PC-3 (cell line): ENCODE results near the gene NRXN2. TPM values are rescaled to one million over a fixed set of nuclear protein-coding genes. Genes with fewer than 3 reads are reported as not detected.
A peak's percentile ranks its signal among the peaks of the same experiment; 100 is the strongest.

Source experiments
- ATAC-seq: fragments of 200-7000 bp; cut with Tn5 transposase; 2 replicates; pipeline ENCODE4 v1.9.1; 2020; ENCODE audit warnings: mild to moderate bottlenecking, moderate library complexity
- BruUV-seq: library from RNA; stranded (reverse); fragments of 400-500 nt; replicated peaks from 2 replicates; lab custom pipeline; 2021; lab: Mats Ljungman, UMichigan
- CTCF ChIA-PET: fragments of 300-600 bp; sonication (Branson Sonifier 250); formaldehyde crosslinking; loops from one replicate; lab custom pipeline; 2022; ENCODE audit warnings: antibody characterized with exemption; lab: Charles Lee
- POLR2A ChIA-PET: fragments of 300-600 bp; sonication (Branson Sonifier 250); formaldehyde crosslinking; loops from one replicate; lab custom pipeline; 2022; ENCODE audit warnings: antibody characterized with exemption; ENCODE audit not compliant: unreplicated experiment; lab: Charles Lee
- DNase-seq: peaks from one replicate; pipeline ENCODE4 v3.0.0-alpha.2; 2015
- H2AFZ ChIP-seq: fragments of 300-600 bp; sonication (generic); 2 replicates; pipeline ENCODE4 v1.6.0; 2016; ENCODE audit warnings: antibody characterized with exemption, low read length
- H3F3A ChIP-seq: fragments of 300-600 bp; sonication (generic); one replicate; pipeline ENCODE4 v1.6.0; 2017; ENCODE audit warnings: antibody characterized with exemption, low read length, control low read depth, mild to moderate bottlenecking; ENCODE audit not compliant: unreplicated experiment
- H3K27ac ChIP-seq: fragments of 300-600 bp; sonication (generic); 2 replicates; pipeline ENCODE4 v1.5.1; 2016; ENCODE audit warnings: mild to moderate bottlenecking, low read length
- H3K27me3 ChIP-seq: fragments of 300-600 bp; sonication (generic); 2 replicates; pipeline ENCODE4 v1.6.1; 2016; ENCODE audit warnings: low read length, mixed read lengths
- H3K36me3 ChIP-seq: fragments of 300-600 bp; sonication (generic); 2 replicates; pipeline ENCODE4 v1.6.1; 2016; ENCODE audit warnings: low read depth, mixed run types, low read length, mixed read lengths
- H3K4me1 ChIP-seq: fragments of 300-600 bp; sonication (generic); 2 replicates; pipeline ENCODE4 v1.5.1; 2016; ENCODE audit warnings: low read length; ENCODE audit not compliant: insufficient read depth
- H3K4me2 ChIP-seq: fragments of 300-600 bp; sonication (generic); 2 replicates; pipeline ENCODE4 v1.6.0; 2016; ENCODE audit warnings: low read length
- H3K4me3 ChIP-seq: fragments of 300-600 bp; sonication (generic); 2 replicates; pipeline ENCODE4 v1.5.1; 2016; ENCODE audit warnings: mild to moderate bottlenecking, low read length, mixed read lengths
- H3K79me2 ChIP-seq: fragments of 300-600 bp; sonication (generic); 2 replicates; pipeline ENCODE4 v1.6.1; 2017; ENCODE audit warnings: low read length, mixed read lengths
- H3K9ac ChIP-seq: fragments of 300-600 bp; sonication (generic); 2 replicates; pipeline ENCODE4 v1.6.0; 2016; ENCODE audit warnings: mild to moderate bottlenecking, low read length
- H3K9me2 ChIP-seq: fragments of 300-600 bp; sonication (generic); replicated peaks from 2 replicates; pipeline ENCODE4 v1.6.1; 2016; ENCODE audit warnings: mixed run types, low read length, mixed read lengths
- H3K9me3 ChIP-seq: fragments of 300-600 bp; sonication (generic); 2 replicates; pipeline ENCODE4 v1.6.1; 2016; ENCODE audit warnings: low read length, mixed read lengths
- H4K20me1 ChIP-seq: fragments of 300-600 bp; sonication (generic); 2 replicates; pipeline ENCODE4 v1.6.1; 2016; ENCODE audit warnings: low read length, mixed read lengths
- CTCF ChIP-seq: fragments of 300-600 bp; sonication (generic); conservative IDR thresholded peaks from 2 replicates; pipeline ENCODE4 v1.5.1; 2017; ENCODE audit warnings: antibody characterized with exemption, low read depth, mild to moderate bottlenecking, low read length
- EZH2 ChIP-seq: fragments of 300-600 bp; sonication (generic); IDR thresholded peaks from one replicate; pipeline ENCODE4 v1.6.1; 2017; ENCODE audit warnings: antibody characterized with exemption, mild to moderate bottlenecking, low read length; ENCODE audit not compliant: unreplicated experiment
- EZH2phosphoT487 ChIP-seq: fragments of 300-600 bp; sonication (generic); IDR thresholded peaks from 2 replicates; pipeline ENCODE4 v1.6.1; 2018; ENCODE audit warnings: mild to moderate bottlenecking, antibody characterized with exemption, low read length, borderline replicate concordance
- intact Hi-C: fragments of 100-400 bp; cut with micrococcal nuclease; formaldehyde crosslinking; loops from 2 replicates; pipeline ENCODE4 v1.9.0; 2023
- total RNA-seq: library from RNA; depleted of rRNA; stranded (reverse); fragments of >200 nt; gene quantifications from 2 replicates; pipeline ENCODE4 v1.2.3, GENCODE V29; 2014

NRXN2 gene
- total RNA-seq, 1 experiment from 2014 or later: not detected

GRCh38 chr11:64649291-64649697 is 73.7 kb downstream of the NRXN2 start:
- Histone ChIP-seq H3K27me3 (peaks cover 13% of the 10 kb centered on the region), H3F3A (no peaks in the 10 kb centered on the region), H3K9me3 (no peaks in the 10 kb centered on the region), H3K79me2 (no peaks in the 10 kb centered on the region), H3K4me1 (no peaks in the 10 kb centered on the region), H2AFZ (no peak overlapping the region), H3K4me2 (no peak overlapping the region), H3K36me3 (no peaks in the 10 kb centered on the region), H3K9me2 (no peaks in the 10 kb centered on the region), H3K9ac (no peak overlapping the region), H3K4me3 (no peak overlapping the region), H3K27ac (no peak overlapping the region), H4K20me1 (0 out of 2 replicates have a peak, but pooled peaks cover 2% of the 10 kb centered on the region)
- BruUV-seq: no TSS peak
- TF ChIP-seq EZH2: no peak
- peak; percentile 84 for TF ChIP-seq CTCF
- intact Hi-C loops: no loop called here
- CTCF ChIA-PET: interaction anchor here (0.6 to 1.0 kb wide), 4 partner anchors 95 to 423 kb away, joined by 3 to 6 read pairs (median 3); no protein-coding TSS in a partner anchor
- peak; percentile 30 for DNase-seq
- ATAC-seq: no peak
- POLR2A ChIA-PET: no interaction called here

GRCh38 chr11:64648551-64648950 is 74.4 kb downstream of the NRXN2 start:
- H2AFZ ChIP-seq: no peak overlapping the region
- no peak overlapping the region for H3K4me3 ChIP-seq
- no peaks in the 10 kb centered on the region for H3K79me2 ChIP-seq
- DNase-seq (no peak), ATAC-seq (no peak)
- H3K4me2 ChIP-seq: no peak overlapping the region
- no TSS peak for BruUV-seq
- no peaks in the 10 kb centered on the region for H3F3A ChIP-seq
- H3K36me3 ChIP-seq: no peaks in the 10 kb centered on the region
- intact Hi-C loops: no loop called here
- no peaks in the 10 kb centered on the region for H3K4me1 ChIP-seq
- CTCF ChIA-PET: interaction anchor here (0.6 kb wide), 1 partner anchor 198 kb away, joined by 3 read pairs; no protein-coding TSS in a partner anchor
- H4K20me1 ChIP-seq: 0 out of 2 replicates have a peak, but pooled peaks cover 3% of the 10 kb centered on the region
- H3K27ac ChIP-seq: no peak overlapping the region
- H3K27me3 ChIP-seq: peaks cover 20% of the 10 kb centered on the region
- POLR2A ChIA-PET: no interaction called here
- H3K9me3 ChIP-seq: no peaks in the 10 kb centered on the region
- no peaks in the 10 kb centered on the region for H3K9me2 ChIP-seq
- TF ChIP-seq EZH2: no peak
- no peak for TF ChIP-seq EZH2phosphoT487
- no peak for TF ChIP-seq CTCF
- no peak overlapping the region for H3K9ac ChIP-seq

GRCh38 chr11:64647019-64647779 is 75.8 kb downstream of the NRXN2 start:
- ATAC-seq: no peak
- Histone ChIP-seq H3K9me2 (no peaks in the 10 kb centered on the region), H3K36me3 (no peaks in the 10 kb centered on the region), H4K20me1 (0 out of 2 replicates have a peak, but pooled peaks cover 3% of the 10 kb centered on the region), H3K9me3 (no peaks in the 10 kb centered on the region), H3K4me1 (no peaks in the 10 kb centered on the region), H3K4me2 (no peak overlapping the region), H3F3A (no peaks in the 10 kb centered on the region), H3K79me2 (no peaks in the 10 kb centered on the region), H3K9ac (no peak overlapping the region), H3K27ac (no peak overlapping the region), H2AFZ (no peak overlapping the region), H3K27me3 (peaks cover 30% of the 10 kb centered on the region), H3K4me3 (no peak overlapping the region)
- intact Hi-C loops: no loop called here
- no TSS peak for BruUV-seq
- POLR2A ChIA-PET: no interaction called here
- TF ChIP-seq EZH2phosphoT487 (no peak), CTCF (no peak), EZH2 (no peak)
- DNase-seq: no peak
- CTCF ChIA-PET: no interaction called here
